ENCODE data around the gene ELAC1. TPM values are rescaled to one million over a fixed set of nuclear protein-coding genes. Genes with fewer than 3 reads are reported as not detected.

Gene ELAC1
- total and polyA plus RNA-seq, 3 experiments from 2014 or later = 10.3 to 15.0 (median 10.5) TPM

- Mint-ChIP-seq H3K27ac (no peak overlapping the region), H3K4me1 (peaks cover 10 to 14% (median 12%) of the 10 kb centered on the region in 3 donors), H3K36me3 (peaks cover 36 to 59% (median 44%) of the 10 kb centered on the region in 3 donors), H3K9me3 (peaks cover 0 to 8% (median 3%) of the 10 kb centered on the region in 5 donors), H3K27me3 (no peaks in the 10 kb centered on the region), H3K4me3 (no peak overlapping the region)
- no peak for DNase-seq
- no peak overlapping the region for H3K27ac ChIP-seq (ENCODE audit: low read depth, low read length)
- no peaks in the 10 kb centered on the region for H3K9me3 ChIP-seq (ENCODE audit: low read length)
- CTCF ChIA-PET = no interaction called here
- H3K4me3 ChIP-seq (ENCODE audit: low read length) = no peak overlapping the region
- H3K27me3 ChIP-seq (ENCODE audit: insufficient read depth, low read length, poor library complexity, severe bottlenecking) = no peaks in the 10 kb centered on the region
- POLR2A ChIA-PET = no interaction called here
- peaks cover 16% of the 10 kb centered on the region for H3K36me3 ChIP-seq (ENCODE audit: insufficient read depth, low read length)
- H3K4me1 ChIP-seq (ENCODE audit: insufficient read depth, low read length) = no peaks in the 10 kb centered on the region
Observed at GRCh38 chr18:50977037-50977760, 9.4 kb downstream of the ELAC1 start.

GRCh38 chr18:50981381-50981780 is 13.5 kb downstream of the ELAC1 start:
- no peak overlapping the region for H3K4me3 Mint-ChIP-seq
- H3K4me3 ChIP-seq (ENCODE audit: low read length) = no peak overlapping the region
- no peaks in the 10 kb centered on the region for H3K27me3 ChIP-seq (ENCODE audit: insufficient read depth, low read length, poor library complexity, severe bottlenecking)
- H3K9me3 Mint-ChIP-seq = peaks cover 0 to 8% (median 3%) of the 10 kb centered on the region in 5 donors
- H3K27me3 Mint-ChIP-seq = no peaks in the 10 kb centered on the region
- H3K9me3 ChIP-seq (ENCODE audit: low read length) = no peaks in the 10 kb centered on the region
- CTCF ChIA-PET = no interaction called here
- peaks cover 23 to 60% (median 30%) of the 10 kb centered on the region in 3 donors for H3K36me3 Mint-ChIP-seq
- no peaks in the 10 kb centered on the region for H3K4me1 ChIP-seq (ENCODE audit: insufficient read depth, low read length)
- peak overlapping the region in 1 of 8 donors; percentile 33 for H3K27ac Mint-ChIP-seq
- peaks cover 9 to 12% (median 10%) of the 10 kb centered on the region in 3 donors for H3K4me1 Mint-ChIP-seq
- H3K27ac ChIP-seq (ENCODE audit: low read depth, low read length) = no peak overlapping the region
- no peak for DNase-seq
- H3K36me3 ChIP-seq (ENCODE audit: insufficient read depth, low read length) = peaks cover 11% of the 10 kb centered on the region
- POLR2A ChIA-PET = no interaction called here

GRCh38 chr18:50982086-50982801 is 14.4 kb downstream of the ELAC1 start:
- Histone ChIP-seq H3K9me3 (ENCODE audit: low read length) (no peaks in the 10 kb centered on the region), H3K4me1 (ENCODE audit: insufficient read depth, low read length) (no peaks in the 10 kb centered on the region), H3K4me3 (ENCODE audit: low read length) (no peak overlapping the region), H3K36me3 (ENCODE audit: insufficient read depth, low read length) (peaks cover 6% of the 10 kb centered on the region), H3K27me3 (ENCODE audit: insufficient read depth, low read length, poor library complexity, severe bottlenecking) (no peaks in the 10 kb centered on the region), H3K27ac (ENCODE audit: low read depth, low read length) (no peak overlapping the region)
- Mint-ChIP-seq H3K4me3 (no peak overlapping the region), H3K36me3 (peaks cover 22 to 60% (median 22%) of the 10 kb centered on the region in 3 donors), H3K4me1 (peaks cover 9 to 12% (median 10%) of the 10 kb centered on the region in 3 donors), H3K9me3 (peaks cover 0 to 6% (median 2%) of the 10 kb centered on the region in 5 donors), H3K27ac (no peak overlapping the region), H3K27me3 (no peaks in the 10 kb centered on the region)
- ChIA-PET POLR2A (no interaction called here), CTCF (no interaction called here)
- DNase-seq = no peak

- Histone ChIP-seq H3K9me3 (ENCODE audit: low read length) (no peaks in the 10 kb centered on the region), H3K36me3 (ENCODE audit: insufficient read depth, low read length) (peaks cover 3% of the 10 kb centered on the region), H3K27ac (ENCODE audit: low read depth, low read length) (no peak overlapping the region), H3K4me3 (ENCODE audit: low read length) (no peak overlapping the region), H3K27me3 (ENCODE audit: insufficient read depth, low read length, poor library complexity, severe bottlenecking) (no peaks in the 10 kb centered on the region), H3K4me1 (ENCODE audit: insufficient read depth, low read length) (no peaks in the 10 kb centered on the region)
- ChIA-PET CTCF (no interaction called here), POLR2A (no interaction called here)
- peaks cover 9 to 12% (median 10%) of the 10 kb centered on the region in 3 donors for H3K4me1 Mint-ChIP-seq
- DNase-seq = no peak
- peaks cover 0 to 3% (median 0%) of the 10 kb centered on the region in 5 donors for H3K9me3 Mint-ChIP-seq
- no peak overlapping the region for H3K4me3 Mint-ChIP-seq
- peak overlapping the region in 2 of 8 donors; percentile 58 to 85 for H3K27ac Mint-ChIP-seq
- H3K36me3 Mint-ChIP-seq = peaks cover 16 to 60% (median 21%) of the 10 kb centered on the region in 3 donors
- H3K27me3 Mint-ChIP-seq = no peaks in the 10 kb centered on the region
Observed at GRCh38 chr18:50982802-50983179, 15.0 kb downstream of the ELAC1 start.

GRCh38 chr18:50986360-50987087 is 18.7 kb downstream of the ELAC1 start:
- H3K4me1 ChIP-seq (ENCODE audit: insufficient read depth, low read length) = no peaks in the 10 kb centered on the region
- no peaks in the 10 kb centered on the region for H3K9me3 ChIP-seq (ENCODE audit: low read length)
- no peak overlapping the region for H3K27ac ChIP-seq (ENCODE audit: low read depth, low read length)
- H3K4me1 Mint-ChIP-seq = peaks cover 2 to 7% (median 7%) of the 10 kb centered on the region in 3 donors
- no peaks in the 10 kb centered on the region for H3K36me3 ChIP-seq (ENCODE audit: insufficient read depth, low read length)
- no peak overlapping the region for H3K27ac Mint-ChIP-seq
- peaks cover 5 to 43% (median 8%) of the 10 kb centered on the region in 3 donors for H3K36me3 Mint-ChIP-seq
- ChIA-PET POLR2A (no interaction called here), CTCF (no interaction called here)
- no peaks in the 10 kb centered on the region for H3K27me3 Mint-ChIP-seq
- H3K4me3 Mint-ChIP-seq = no peak overlapping the region
- H3K9me3 Mint-ChIP-seq = no peaks in the 10 kb centered on the region
- no peak overlapping the region for H3K4me3 ChIP-seq (ENCODE audit: low read length)
- H3K27me3 ChIP-seq (ENCODE audit: insufficient read depth, low read length, poor library complexity, severe bottlenecking) = no peaks in the 10 kb centered on the region
- no peak for DNase-seq

- ChIA-PET CTCF (no interaction called here), POLR2A (no interaction called here)
- no peaks in the 10 kb centered on the region for H3K4me1 ChIP-seq (ENCODE audit: insufficient read depth, low read length)
- H3K9me3 ChIP-seq (ENCODE audit: low read length) = no peaks in the 10 kb centered on the region
- no peak overlapping the region for H3K4me3 ChIP-seq (ENCODE audit: low read length)
- no peaks in the 10 kb centered on the region for H3K27me3 ChIP-seq (ENCODE audit: insufficient read depth, low read length, poor library complexity, severe bottlenecking)
- peaks cover 1 to 7% (median 7%) of the 10 kb centered on the region in 3 donors for H3K4me1 Mint-ChIP-seq
- no peaks in the 10 kb centered on the region for H3K27me3 Mint-ChIP-seq
- H3K27ac Mint-ChIP-seq = no peak overlapping the region
- no peak overlapping the region for H3K4me3 Mint-ChIP-seq
- DNase-seq = no peak
- no peak overlapping the region for H3K27ac ChIP-seq (ENCODE audit: low read depth, low read length)
- no peaks in the 10 kb centered on the region for H3K36me3 ChIP-seq (ENCODE audit: insufficient read depth, low read length)
- H3K36me3 Mint-ChIP-seq = peaks cover 5 to 42% (median 8%) of the 10 kb centered on the region in 3 donors
- H3K9me3 Mint-ChIP-seq = no peaks in the 10 kb centered on the region
Observed at GRCh38 chr18:50987261-50987660, 19.4 kb downstream of the ELAC1 start.

GRCh38 chr18:50989711-50990110 is 21.9 kb downstream of the ELAC1 start:
- Mint-ChIP-seq H3K9me3 (no peaks in the 10 kb centered on the region), H3K4me3 (no peak overlapping the region), H3K36me3 (peaks cover 5 to 34% (median 8%) of the 10 kb centered on the region in 3 donors), H3K27ac (no peak overlapping the region), H3K4me1 (no peaks in the 10 kb centered on the region), H3K27me3 (no peaks in the 10 kb centered on the region)
- no peak overlapping the region for H3K4me3 ChIP-seq (ENCODE audit: low read length)
- ChIA-PET POLR2A (no interaction called here), CTCF (no interaction called here)
- no peaks in the 10 kb centered on the region for H3K27me3 ChIP-seq (ENCODE audit: insufficient read depth, low read length, poor library complexity, severe bottlenecking)
- DNase-seq = no peak
- H3K36me3 ChIP-seq (ENCODE audit: insufficient read depth, low read length) = no peaks in the 10 kb centered on the region
- no peaks in the 10 kb centered on the region for H3K4me1 ChIP-seq (ENCODE audit: insufficient read depth, low read length)
- H3K9me3 ChIP-seq (ENCODE audit: low read length) = no peaks in the 10 kb centered on the region
- H3K27ac ChIP-seq (ENCODE audit: low read depth, low read length) = no peak overlapping the region

- no peaks in the 10 kb centered on the region for H3K4me1 ChIP-seq (ENCODE audit: insufficient read depth, low read length)
- peaks cover 0 to 12% (median 0%) of the 10 kb centered on the region in 3 donors for H3K36me3 Mint-ChIP-seq
- no peak overlapping the region for H3K4me3 Mint-ChIP-seq
- H3K27me3 ChIP-seq (ENCODE audit: insufficient read depth, low read length, poor library complexity, severe bottlenecking) = no peaks in the 10 kb centered on the region
- ChIA-PET CTCF (no interaction called here), POLR2A (no interaction called here)
- no peak for DNase-seq
- no peaks in the 10 kb centered on the region for H3K27me3 Mint-ChIP-seq
- no peaks in the 10 kb centered on the region for H3K36me3 ChIP-seq (ENCODE audit: insufficient read depth, low read length)
- H3K27ac Mint-ChIP-seq = peak overlapping the region in 1 of 8 donors; percentile 17
- H3K9me3 Mint-ChIP-seq = no peaks in the 10 kb centered on the region
- no peaks in the 10 kb centered on the region for H3K4me1 Mint-ChIP-seq
- H3K27ac ChIP-seq (ENCODE audit: low read depth, low read length) = no peak overlapping the region
- no peak overlapping the region for H3K4me3 ChIP-seq (ENCODE audit: low read length)
- H3K9me3 ChIP-seq (ENCODE audit: low read length) = no peaks in the 10 kb centered on the region
Observed at GRCh38 chr18:50992351-50992762, 24.5 kb downstream of the ELAC1 start.

Data from CD8-positive, alpha-beta memory T cell (primary cell).